IPS-18c (cell line): ENCODE data around the gene TAC1.
"Not testable (repeated sequence)": the region's sequence is repeated elsewhere in the genome, so short reads cannot be mapped to it uniquely, and the experiment has no call there.

ENCODE experiments used
- H3K4me3 ChIP-seq: 2 replicates; pipeline ENCODE4 v1.7.0; 2013; ENCODE audit warnings: low read depth, mild to moderate bottlenecking, low read length, moderate library complexity; ENCODE audit not compliant: insufficient read depth
- H3K9me3 ChIP-seq: one replicate; pipeline ENCODE4 v1.6.1; 2013; ENCODE audit warnings: mild to moderate bottlenecking, low read length, moderate library complexity; ENCODE audit not compliant: control insufficient read depth, insufficient read depth

Gene TAC1

GRCh38 chr7:97772045-97772901 lies 40.4 kb downstream of the TAC1 start:
- no peaks in the 10 kb centered on the region for H3K9me3 ChIP-seq
- H3K4me3 ChIP-seq: no peak overlapping the region

DNA sequence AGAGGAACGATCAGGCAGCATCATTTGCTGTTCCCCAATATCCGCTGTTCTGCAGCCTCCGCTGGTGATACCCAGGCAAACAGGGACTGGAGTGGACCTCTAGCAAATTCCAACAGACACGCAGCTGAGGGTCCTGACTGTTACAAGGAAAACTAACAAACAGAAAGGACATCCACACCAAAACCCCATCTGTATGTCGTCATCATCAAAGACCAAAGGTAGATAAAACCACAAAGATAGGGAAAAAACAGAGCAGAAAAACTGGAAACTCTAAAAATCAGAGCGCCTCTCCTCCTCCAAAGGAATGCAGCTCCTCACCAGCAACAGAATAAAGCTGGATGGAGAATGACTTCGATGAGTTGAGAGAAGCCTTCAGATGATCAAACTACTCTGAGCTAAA lies 54.5 kb downstream of the TAC1 start:
- H3K9me3 ChIP-seq, H3K4me3 ChIP-seq: not testable (repeated sequence)
